Measurements from ENCODE around the gene RHCG. TPM values are rescaled to one million over a fixed set of nuclear protein-coding genes. Genes with fewer than 3 reads are reported as not detected.
A peak's percentile ranks its signal among the peaks of the same experiment; 100 is the strongest.

The RHCG gene
- total and polyA plus RNA-seq, 4 donors: 0.08 to 0.19 (median 0.15) TPM

- peaks cover 0 to 4% (median 0%) of the 10 kb centered on the region in 4 donors for H3K27me3 ChIP-seq (ENCODE audit: control insufficient read depth in 4 of 4, insufficient read depth in 4 of 4, low read length in 3 of 4)
- H3K36me3 ChIP-seq (ENCODE audit: control insufficient read depth in 4 of 4, insufficient read depth in 3 of 4, low read depth in 1 of 4, low read length in 3 of 4): no peaks in the 10 kb centered on the region
- no peaks in the 10 kb centered on the region for H3K9me3 ChIP-seq (ENCODE audit: control insufficient read depth in 4 of 4, low read length in 3 of 4)
- TF ChIP-seq JUND (IDR thresholded peaks at IDR 0.05) (no peak), HNF4G (IDR thresholded peaks at IDR 0.05) (no peak), EGR1 (IDR thresholded peaks at IDR 0.05; ENCODE audit: low read depth in 2 of 2) (no peak), YY1 (IDR thresholded peaks at IDR 0.05) (no peak), ATF3 (IDR thresholded peaks at IDR 0.05) (no peak)
- no peak overlapping the region for H3K9ac ChIP-seq (ENCODE audit: low read depth in 1 of 2, low read length in 2 of 2)
- H3K4me1 ChIP-seq (ENCODE audit: control insufficient read depth in 4 of 4, insufficient read depth in 4 of 4, low read length in 3 of 4): peaks cover 0 to 6% (median 4%) of the 10 kb centered on the region in 4 donors
- no peak overlapping the region for H3K27ac ChIP-seq (ENCODE audit: low read depth in 1 of 2, low read length in 2 of 2)
- DNase-seq (ENCODE audit: low spot score): no peak
- H3K4me3 ChIP-seq (ENCODE audit: low read depth in 1 of 3, low read length in 3 of 3): no peak overlapping the region
- 72% methylated on average over 1 of the region's 1 CpG for WGBS
These were observed 848 bp upstream of the RHCG start for GRCh38 chr15:89497231-89497630.

GRCh38 chr15:89495638-89496145 lies 691 bp downstream of the RHCG start:
- peaks cover 0 to 4% (median 0%) of the 10 kb centered on the region in 4 donors for H3K27me3 ChIP-seq (ENCODE audit: control insufficient read depth in 4 of 4, insufficient read depth in 4 of 4, low read length in 3 of 4)

GRCh38 chr15:89494941-89495637 lies 1.3 kb downstream of the RHCG start:
- Histone ChIP-seq H3K9me3 (ENCODE audit: control insufficient read depth in 4 of 4, low read length in 3 of 4) (no peaks in the 10 kb centered on the region), H3K36me3 (ENCODE audit: control insufficient read depth in 4 of 4, insufficient read depth in 3 of 4, low read depth in 1 of 4, low read length in 3 of 4) (no peaks in the 10 kb centered on the region), H3K27me3 (ENCODE audit: control insufficient read depth in 4 of 4, insufficient read depth in 4 of 4, low read length in 3 of 4) (peaks cover 0 to 4% (median 0%) of the 10 kb centered on the region in 4 donors), H3K27ac (ENCODE audit: low read depth in 1 of 2, low read length in 2 of 2) (no peak overlapping the region), H3K4me1 (ENCODE audit: control insufficient read depth in 4 of 4, insufficient read depth in 4 of 4, low read length in 3 of 4) (peaks cover 0 to 6% (median 4%) of the 10 kb centered on the region in 4 donors), H3K9ac (ENCODE audit: low read depth in 1 of 2, low read length in 2 of 2) (no peak overlapping the region), H3K4me3 (ENCODE audit: low read depth in 1 of 3, low read length in 3 of 3) (no peak overlapping the region)
- 72% methylated on average over 7 of the region's 7 CpGs for WGBS
- DNase-seq (ENCODE audit: low spot score): peak; percentile 50
- TF ChIP-seq FOXA2 (IDR thresholded peaks at IDR 0.05) (no peak), NR2F2 (IDR thresholded peaks at IDR 0.05) (no peak), HNF4A (conservative IDR thresholded peaks at IDR 0.05) (no peak), TAF1 (conservative IDR thresholded peaks at IDR 0.05) (no peak), REST (IDR thresholded peaks at IDR 0.05) (no peak), RXRA (IDR thresholded peaks at IDR 0.05) (no peak), JUND (IDR thresholded peaks at IDR 0.05) (no peak), CTCF (IDR thresholded peaks at IDR 0.05; ENCODE audit: low read depth, low read length, missing input control) (peak; percentile 45), RAD21 (IDR thresholded peaks at IDR 0.05) (peak; percentile 30 to 67), ZBTB33 (IDR thresholded peaks at IDR 0.05) (no peak)

More at GRCh38 chr15:89495638-89496145, 691 bp downstream of the RHCG start:
- Histone ChIP-seq H3K27ac (ENCODE audit: low read depth in 1 of 2, low read length in 2 of 2) (no peak overlapping the region), H3K36me3 (ENCODE audit: control insufficient read depth in 4 of 4, insufficient read depth in 3 of 4, low read depth in 1 of 4, low read length in 3 of 4) (no peaks in the 10 kb centered on the region), H3K9ac (ENCODE audit: low read depth in 1 of 2, low read length in 2 of 2) (no peak overlapping the region), H3K4me1 (ENCODE audit: control insufficient read depth in 4 of 4, insufficient read depth in 4 of 4, low read length in 3 of 4) (peaks cover 0 to 6% (median 4%) of the 10 kb centered on the region in 4 donors), H3K4me3 (ENCODE audit: low read depth in 1 of 3, low read length in 3 of 3) (no peak overlapping the region), H3K9me3 (ENCODE audit: control insufficient read depth in 4 of 4, low read length in 3 of 4) (no peaks in the 10 kb centered on the region)
- TF ChIP-seq FOXA1 (IDR thresholded peaks at IDR 0.05): no peak
- TF ChIP-seq RXRA (IDR thresholded peaks at IDR 0.05): no peak
- WGBS: 76% methylated on average over 10 of the region's 10 CpGs
- DNase-seq (ENCODE audit: low spot score): no peak
